HUDEP-2 (cell line): Measurements from ENCODE around the gene SNRNP27.
"Not testable (repeated sequence)": the region's sequence is repeated elsewhere in the genome, so short reads cannot be mapped to it uniquely, and the experiment has no call there.

Experiments used
- DNase-seq, 76 experiments: peaks; one replicate each; lab custom pipeline; 2025; ENCODE audit not compliant: unreplicated experiment in 76 of 76; lab: John Stamatoyannopoulos, UW

SNRNP27 gene

GRCh38 chr2:69893684-69894551, at the start of gene SNRNP27:
Gene SNRNP27, plus strand, starts transcription at chr2:69893956. Its CDS starts 29 bp downstream, at chr2:69893985.
- DNase-seq, result peak in 74 of 76 experiments; percentile 9 to 82 (median 64)

- DNase-seq, result no peak
Observed at GRCh38 chr2:69843993-69844392, 49.8 kb upstream of the SNRNP27 start.

GRCh38 chr2:69844560-69844959, 49.2 kb upstream of the SNRNP27 start:
- DNase-seq, result no peak

GRCh38 chr2:69846182-69847067, 47.3 kb upstream of the SNRNP27 start:
- no peak for DNase-seq

- DNase-seq, result peak in 4 of 76 experiments; percentile 5 to 22 (median 7)
Observed at GRCh38 chr2:69847068-69847828, 46.5 kb upstream of the SNRNP27 start.

- peak in 2 of 76 experiments; percentile 9 to 12 for DNase-seq
Observed at GRCh38 chr2:69848186-69848790, 45.5 kb upstream of the SNRNP27 start.

- DNase-seq, result no peak
Observed at GRCh38 chr2:69858261-69858660, 35.5 kb upstream of the SNRNP27 start.

- no peak for DNase-seq
Observed at GRCh38 chr2:69863298-69863697, 30.5 kb upstream of the SNRNP27 start.

- no peak for DNase-seq
Observed at GRCh38 chr2:69888451-69888850, 5.3 kb upstream of the SNRNP27 start.

GRCh38 chr2:69889302-69889701, 4.5 kb upstream of the SNRNP27 start:
- no peak for DNase-seq

GRCh38 chr2:69890881-69891280, 2.9 kb upstream of the SNRNP27 start:
- DNase-seq, result no peak

GRCh38 chr2:69892838-69893424, 825 bp upstream of the SNRNP27 start:
- peak in 3 of 76 experiments; percentile 0 to 4 (median 4) for DNase-seq

- DNase-seq, result not testable (repeated sequence)
Observed at GRCh38 chr2:69894737-69895136, 981 bp downstream of the SNRNP27 start.

GRCh38 chr2:69902213-69902922, 8.6 kb downstream of the SNRNP27 start:
- no peak for DNase-seq

- no peak for DNase-seq
Observed at GRCh38 chr2:69907216-69907615, 13.5 kb downstream of the SNRNP27 start.

- peak in 32 of 76 experiments; percentile 6 to 66 (median 42) for DNase-seq
Observed at GRCh38 chr2:69911985-69912563, 18.3 kb downstream of the SNRNP27 start.

- peak in 75 of 76 experiments; percentile 92 to 100 (median 100) for DNase-seq
Observed at GRCh38 chr2:69914164-69914949, 20.6 kb downstream of the SNRNP27 start.
